HG03457 (cell line): ENCODE measurements around the gene CD79B.
"Not testable (repeated sequence)": the region's sequence is repeated elsewhere in the genome, so short reads cannot be mapped to it uniquely, and the experiment has no call there.

Experiments
- ATAC-seq: cut with Tn5 transposase; IDR thresholded peaks from one replicate; pipeline ENCODE4 v1.9.1; 2021; ENCODE audit warnings: moderate number of reproducible peaks; ENCODE audit not compliant: unreplicated experiment

Gene CD79B

GRCh38 chr17:63934183-63935112 lies 2.3 kb upstream of the CD79B start:
- no peak for ATAC-seq

DNA sequence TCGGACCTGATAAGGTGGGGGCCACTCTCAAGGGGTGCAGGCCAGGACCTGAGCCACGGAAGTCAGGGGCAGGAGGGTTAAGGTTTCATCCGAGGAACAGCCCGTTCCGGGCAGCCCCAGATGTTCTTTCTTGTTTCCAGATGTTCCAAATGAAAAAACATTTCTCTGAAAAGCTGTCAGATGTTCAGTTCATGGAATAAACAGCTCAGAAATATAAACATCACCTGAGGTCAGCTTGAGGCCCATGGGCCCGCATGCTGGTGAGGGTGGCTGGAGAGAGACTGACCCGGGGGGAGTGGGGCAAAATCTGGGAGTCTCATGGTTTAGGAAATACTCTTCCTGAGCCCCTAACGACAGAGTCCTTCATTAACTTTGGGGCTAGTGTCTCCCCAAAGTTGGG lies 1.5 kb upstream of the CD79B start:
- no peak for ATAC-seq

- no peak for ATAC-seq
These were observed 590 bp upstream of the CD79B start for GRCh38 chr17:63932721-63933120.

- ATAC-seq, result no peak
These were observed 1.1 kb downstream of the CD79B start for GRCh38 chr17:63930951-63931575.

DNA sequence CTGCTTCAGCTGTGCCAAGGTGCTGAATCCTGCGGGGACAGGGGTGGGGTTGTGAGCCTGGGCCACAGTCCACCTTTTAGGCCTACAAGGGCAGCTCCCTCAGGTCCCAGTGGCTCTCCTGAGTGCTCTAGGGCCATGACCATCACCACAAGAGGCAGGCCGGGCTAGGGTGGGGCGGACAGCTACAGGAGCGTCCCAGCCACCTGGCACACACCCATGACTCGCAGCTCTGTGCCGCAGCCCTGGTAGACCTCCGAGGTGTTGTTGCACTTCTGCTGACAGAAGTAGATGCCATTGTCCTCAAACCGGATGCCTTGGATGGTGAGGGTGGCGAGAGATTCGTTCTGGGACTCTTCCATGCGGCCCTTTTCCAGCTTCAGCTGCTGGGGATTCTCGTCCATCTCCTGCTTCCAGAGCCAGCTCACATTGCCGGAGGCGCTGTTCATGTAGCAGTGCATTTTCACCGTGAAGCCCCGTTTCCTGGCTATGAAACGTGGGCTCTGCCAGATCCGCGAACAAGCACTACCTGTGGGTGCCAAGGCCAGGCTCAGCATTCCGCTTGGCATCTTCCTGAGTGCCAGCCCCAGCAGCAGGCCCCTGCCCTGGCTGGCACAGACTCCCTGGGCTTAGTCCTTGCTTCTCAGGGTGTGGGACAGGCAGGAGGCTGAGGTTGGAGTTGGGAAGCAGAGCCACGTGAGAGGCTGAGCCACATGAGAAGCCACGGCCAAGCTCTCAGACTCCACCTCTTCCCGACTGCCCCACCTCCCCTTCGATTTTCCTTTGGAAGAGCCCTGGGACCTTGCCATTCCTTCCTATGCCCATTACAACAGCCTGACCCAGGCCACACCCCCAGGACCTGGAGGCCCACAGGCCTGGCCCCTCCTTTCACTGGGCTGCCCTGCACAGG lies 2.0 kb downstream of the CD79B start:
- ATAC-seq, result no peak

DNA sequence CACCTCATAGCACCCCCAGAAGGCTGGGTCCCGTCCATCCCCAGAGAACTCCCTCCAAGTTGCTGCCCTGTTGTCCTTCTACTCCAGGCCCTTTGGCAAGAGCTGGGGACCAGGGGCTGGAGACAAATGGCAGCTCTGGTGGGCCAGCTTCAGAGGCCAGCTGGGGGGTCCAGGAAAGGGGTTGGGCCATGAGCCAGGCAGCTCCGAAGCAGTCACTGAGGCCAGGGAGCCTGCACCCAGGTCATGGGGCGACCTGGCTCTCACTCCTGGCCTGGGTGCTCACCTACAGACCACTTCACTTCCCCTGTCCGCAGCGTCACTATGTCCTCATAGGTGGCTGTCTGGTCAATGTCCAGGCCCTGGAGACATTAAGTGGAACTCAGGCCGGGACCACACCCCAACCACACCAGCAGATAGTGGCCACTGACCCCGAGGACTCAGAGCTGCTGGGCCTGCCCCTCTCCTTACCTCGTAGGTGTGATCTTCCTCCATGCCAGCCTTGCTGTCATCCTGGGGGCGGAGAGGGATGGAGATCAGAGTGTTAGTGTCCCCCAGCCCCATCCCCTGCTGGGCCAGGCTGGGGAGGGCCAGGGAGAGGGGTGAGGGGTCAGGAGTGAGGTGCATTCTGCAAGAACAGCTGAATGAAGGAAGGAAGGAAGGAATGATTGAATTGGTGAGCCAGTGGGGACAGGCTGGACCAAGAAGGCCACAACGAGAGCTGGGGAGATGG lies 3.0 kb downstream of the CD79B start:
- ATAC-seq, result no peak

GRCh38 chr17:63928172-63928666 lies 3.9 kb downstream of the CD79B start:
- no peak for ATAC-seq

DNA sequence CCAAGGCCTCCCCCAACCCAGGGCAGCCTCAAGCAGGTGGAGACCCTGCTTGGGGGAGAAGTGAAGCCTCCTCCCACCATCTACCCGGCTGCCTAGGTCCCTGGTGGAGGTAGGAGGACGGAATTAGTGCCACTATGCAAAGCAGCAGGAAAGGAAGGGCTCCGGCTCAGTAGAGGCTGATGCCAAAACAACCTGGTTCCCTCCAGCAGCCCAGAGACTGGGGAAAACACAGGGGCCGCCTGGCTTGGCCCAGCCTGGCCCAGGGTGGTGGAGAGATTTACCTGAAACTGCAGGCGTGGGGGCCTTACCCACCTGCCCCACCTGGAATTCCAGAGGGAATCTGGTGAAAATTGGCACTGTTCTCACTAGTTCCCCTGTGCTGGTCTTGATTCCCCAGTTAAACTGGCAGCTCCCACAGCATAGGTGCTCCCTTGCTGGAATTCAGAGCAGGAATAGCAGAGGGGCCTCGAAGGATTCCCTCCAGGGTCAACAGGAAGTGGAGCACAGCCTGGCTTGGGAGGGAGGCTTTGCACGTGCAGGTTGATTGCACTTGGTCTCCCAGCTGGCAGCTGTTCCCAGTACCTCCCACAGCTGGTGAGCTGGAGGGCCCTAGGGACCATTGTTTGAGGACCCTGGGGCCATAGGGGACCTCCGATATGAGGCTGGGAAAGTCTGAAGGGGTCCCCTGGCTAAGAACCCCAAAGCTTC lies 4.5 kb downstream of the CD79B start:
- no peak for ATAC-seq

DNA sequence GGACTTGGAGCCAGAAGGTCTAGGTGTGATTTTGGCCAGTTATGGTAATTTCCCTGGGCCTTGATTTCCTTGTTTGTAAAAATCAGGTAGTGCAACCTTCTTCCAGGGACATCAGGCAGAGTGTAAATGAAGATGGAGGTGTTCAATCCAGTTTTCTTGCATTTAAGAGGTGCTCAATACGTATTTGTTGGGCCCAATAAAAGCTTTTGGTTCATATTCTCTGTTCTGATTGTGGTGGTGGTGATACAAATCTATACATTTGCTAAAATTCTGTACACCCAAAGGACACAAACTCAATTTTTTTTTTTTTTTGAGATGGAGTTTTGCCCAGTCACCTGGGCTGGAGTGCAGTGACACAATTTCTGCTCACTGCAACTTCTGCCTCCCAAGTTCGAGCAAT lies 6.0 kb downstream of the CD79B start:
- no peak for ATAC-seq

- no peak for ATAC-seq
These were observed 6.5 kb downstream of the CD79B start for GRCh38 chr17:63925615-63926014.

GRCh38 chr17:63922402-63922801 lies 9.7 kb downstream of the CD79B start:
- ATAC-seq, result not testable (repeated sequence)

DNA sequence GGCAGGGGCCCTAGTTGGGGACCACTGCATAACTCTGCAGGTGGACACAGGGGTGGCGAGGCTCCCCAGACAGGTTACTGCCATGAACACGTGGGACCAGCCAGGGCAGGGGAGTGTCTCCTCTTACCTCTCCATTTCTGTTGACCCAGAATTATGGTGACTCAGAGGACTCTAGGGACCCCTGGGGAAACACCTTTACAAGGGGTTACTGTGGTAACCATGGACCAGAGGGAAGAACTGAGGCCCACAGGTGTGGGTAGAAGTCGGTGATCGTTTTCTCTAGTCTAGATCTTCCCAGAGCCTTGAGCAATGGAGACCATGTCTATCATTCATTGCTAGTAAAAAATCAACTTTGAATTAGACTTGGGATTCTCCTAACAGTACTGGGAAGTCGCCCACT lies 11.4 kb downstream of the CD79B start:
- ATAC-seq, result not testable (repeated sequence)

- ATAC-seq, result not testable (repeated sequence)
These were observed 12.1 kb downstream of the CD79B start for GRCh38 chr17:63920050-63920449.

DNA sequence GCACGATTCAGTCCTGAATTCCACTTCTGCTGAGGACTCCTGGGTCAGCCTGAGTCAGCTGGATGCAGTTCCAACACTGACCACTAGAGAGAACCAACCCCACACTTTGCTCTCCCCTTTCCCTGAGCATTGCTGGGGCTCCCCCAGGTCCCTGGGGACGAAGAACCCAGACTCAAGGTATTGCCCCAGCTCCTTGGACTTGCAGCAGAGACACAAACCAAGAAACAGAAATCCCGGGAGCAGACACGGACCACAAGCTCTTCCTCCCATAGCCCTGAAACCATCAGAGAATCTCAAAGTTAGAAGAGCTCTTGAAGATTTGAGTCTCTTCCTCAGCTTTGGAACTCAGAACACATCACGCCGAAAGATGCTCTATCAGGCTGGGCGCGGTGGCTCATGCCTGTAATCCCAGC lies 12.8 kb downstream of the CD79B start:
- ATAC-seq, result no peak

DNA sequence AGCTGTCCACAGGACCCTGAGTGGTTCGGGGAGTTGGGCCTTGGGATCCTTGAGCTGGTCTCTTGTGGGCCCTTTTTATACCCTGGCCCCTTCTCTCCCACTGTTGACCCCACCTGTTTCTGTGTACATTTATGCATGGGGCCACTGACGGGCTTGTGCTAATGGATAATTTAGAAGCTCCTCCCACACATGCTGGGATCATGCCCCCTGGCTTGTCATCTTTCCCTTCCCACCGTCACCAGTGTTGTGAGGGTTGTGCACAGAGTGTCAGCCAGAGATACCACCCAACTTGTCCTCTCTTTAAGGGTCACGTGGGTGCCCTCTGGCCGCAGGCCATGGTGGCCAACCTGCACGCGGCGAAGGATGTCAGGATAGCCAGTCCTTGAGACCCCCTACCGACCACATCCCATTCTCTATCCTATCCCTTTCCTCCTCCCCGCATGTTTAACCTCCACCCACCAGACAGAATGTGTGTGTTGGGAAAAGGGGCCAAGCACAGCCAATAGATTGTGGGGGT lies 13.3 kb downstream of the CD79B start, which contains the start of gene GH1:
GH1 (minus strand) TSS at position 51 of the 517 bp plus-strand sequence. CDS start 63 bp downstream, outside the sequence.
- ATAC-seq, result not testable (repeated sequence)

GRCh38 chr17:63918305-63918704 lies 13.8 kb downstream of the CD79B start:
- no peak for ATAC-seq

DNA sequence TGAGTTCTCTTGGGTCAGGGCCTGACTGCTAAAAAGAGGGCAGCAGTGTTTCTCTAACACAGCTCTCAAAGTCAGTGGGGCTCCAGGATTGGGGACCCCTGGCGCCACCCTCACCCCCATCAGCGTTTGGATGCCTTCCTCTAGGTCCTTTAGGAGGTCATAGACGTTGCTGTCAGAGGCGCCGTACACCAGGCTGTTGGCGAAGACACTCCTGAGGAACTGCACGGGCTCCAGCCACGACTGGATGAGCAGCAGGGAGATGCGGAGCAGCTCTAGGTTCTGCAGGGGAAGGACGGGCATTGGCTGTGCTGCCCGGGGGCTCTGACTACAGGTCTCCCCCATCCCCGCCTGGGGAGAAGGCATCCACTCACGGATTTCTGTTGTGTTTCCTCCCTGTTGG lies 14.5 kb downstream of the CD79B start:
- no peak for ATAC-seq

DNA sequence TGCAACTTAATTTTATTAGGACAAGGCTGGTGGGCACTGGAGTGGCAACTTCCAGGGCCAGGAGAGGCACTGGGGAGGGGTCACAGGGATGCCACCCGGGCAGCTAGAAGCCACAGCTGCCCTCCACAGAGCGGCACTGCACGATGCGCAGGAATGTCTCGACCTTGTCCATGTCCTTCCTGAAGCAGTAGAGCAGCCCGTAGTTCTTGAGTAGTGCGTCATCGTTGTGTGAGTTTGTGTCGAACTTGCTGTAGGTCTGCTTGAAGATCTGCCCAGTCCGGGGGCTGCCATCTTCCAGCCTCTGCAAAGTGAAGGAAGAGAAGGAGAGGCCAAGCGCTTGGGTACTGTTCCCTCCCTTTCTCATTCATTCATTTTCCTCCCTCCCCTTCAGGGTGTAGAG lies 14.9 kb downstream of the CD79B start:
- ATAC-seq, result not testable (repeated sequence)

GRCh38 chr17:63916566-63917185 lies 15.5 kb downstream of the CD79B start:
- ATAC-seq, result no peak
